Activated CD8-positive, alpha-beta memory T cell treated with anti-CD3 and anti-CD28 coated beads for 36 hours (primary cell): Measurements from ENCODE around the gene CUEDC1. TPM values are rescaled to one million over a fixed set of nuclear protein-coding genes. Genes with fewer than 3 reads are reported as not detected.

Experiments
- CTCF ChIA-PET: fragments of 350-600 bp; sonication (Branson Sonifier 250); formaldehyde crosslinking; loops from one replicate; lab custom pipeline; 2021; ENCODE audit warnings: antibody characterized with exemption; lab: Charles Lee
- POLR2A ChIA-PET: fragments of 350-600 bp; sonication (Branson Sonifier 250); formaldehyde crosslinking; loops from one replicate; lab custom pipeline; 2021; ENCODE audit warnings: antibody characterized with exemption; lab: Charles Lee
- total RNA-seq, 2 experiments: library from RNA; stranded (reverse); gene quantifications; one replicate each; pipeline ENCODE4 v1.2.3, GENCODE V29; 2021

Gene CUEDC1
- total RNA-seq, 2 experiments from 2014 or later = 0.30 TPM; not detected in 1

GRCh38 chr17:57876866-57877237, 78.4 kb downstream of the CUEDC1 start:
- CTCF ChIA-PET = no interaction called here
- POLR2A ChIA-PET = no interaction called here

GRCh38 chr17:57876023-57876865, 79.0 kb downstream of the CUEDC1 start:
- CTCF ChIA-PET = no interaction called here
- POLR2A ChIA-PET = no interaction called here

GRCh38 chr17:57875290-57876022, 79.8 kb downstream of the CUEDC1 start:
- ChIA-PET CTCF (no interaction called here), POLR2A (no interaction called here)

GRCh38 chr17:57874434-57875289, 80.5 kb downstream of the CUEDC1 start:
- ChIA-PET CTCF (no interaction called here), POLR2A (no interaction called here)

GRCh38 chr17:57874058-57874419, 81.2 kb downstream of the CUEDC1 start:
- ChIA-PET CTCF (no interaction called here), POLR2A (no interaction called here)

GRCh38 chr17:57873261-57874057, 81.8 kb downstream of the CUEDC1 start:
- ChIA-PET POLR2A (no interaction called here), CTCF (no interaction called here)

GRCh38 chr17:57872536-57872935, 82.7 kb downstream of the CUEDC1 start:
- ChIA-PET POLR2A (no interaction called here), CTCF (no interaction called here)

GRCh38 chr17:57871863-57872262, 83.3 kb downstream of the CUEDC1 start:
- POLR2A ChIA-PET = no interaction called here
- CTCF ChIA-PET = no interaction called here

GRCh38 chr17:57871155-57871554, 84.1 kb downstream of the CUEDC1 start:
- CTCF ChIA-PET = no interaction called here
- POLR2A ChIA-PET = no interaction called here

GRCh38 chr17:57870283-57870635, 85.0 kb downstream of the CUEDC1 start:
- ChIA-PET CTCF (interaction anchor here (0.7 to 1.3 kb wide), 3 partner anchors 11 to 242 kb away, joined by 3 read pairs; no protein-coding TSS in a partner anchor), POLR2A (no interaction called here)

- ChIA-PET CTCF (interaction anchor here (0.7 to 1.3 kb wide), 3 partner anchors 23 to 243 kb away, joined by 3 read pairs; no protein-coding TSS in a partner anchor), POLR2A (interaction anchor here (0.7 kb wide), 1 partner anchor 226 kb away, joined by 4 read pairs; no protein-coding TSS in a partner anchor)
These were observed 85.5 kb downstream of the CUEDC1 start for GRCh38 chr17:57869617-57870282.

- ChIA-PET CTCF (interaction anchor here (0.7 to 1.3 kb wide), 2 partner anchors 24 to 87 kb away, joined by 3 read pairs; no protein-coding TSS in a partner anchor), POLR2A (interaction anchor here (0.7 kb wide), 1 partner anchor 227 kb away, joined by 4 read pairs; no protein-coding TSS in a partner anchor)
These were observed 86.1 kb downstream of the CUEDC1 start for GRCh38 chr17:57868910-57869616.

- ChIA-PET POLR2A (no interaction called here), CTCF (interaction anchor here (0.8 to 1.9 kb wide), 2 partner anchors 10 to 11 kb away, joined by 3 to 4 read pairs; no protein-coding TSS in a partner anchor)
These were observed 87.0 kb downstream of the CUEDC1 start for GRCh38 chr17:57868007-57868909.

GRCh38 chr17:57867126-57867525, 88.1 kb downstream of the CUEDC1 start:
- CTCF ChIA-PET = interaction anchor here (0.8 to 1.9 kb wide), 2 partner anchors 9 to 10 kb away, joined by 3 to 4 read pairs; no protein-coding TSS in a partner anchor
- POLR2A ChIA-PET = no interaction called here

- POLR2A ChIA-PET = no interaction called here
- CTCF ChIA-PET = interaction anchor here (1.0 to 1.9 kb wide), 3 partner anchors 8 to 32 kb away, joined by 3 to 4 read pairs (median 3); no protein-coding TSS in a partner anchor
These were observed 88.5 kb downstream of the CUEDC1 start for GRCh38 chr17:57866723-57867122.

- ChIA-PET CTCF (interaction anchor here (1.0 to 1.9 kb wide), 3 partner anchors 8 to 32 kb away, joined by 3 to 4 read pairs (median 3); no protein-coding TSS in a partner anchor), POLR2A (no interaction called here)
These were observed 88.9 kb downstream of the CUEDC1 start for GRCh38 chr17:57866319-57866718.
